ENCODE measurements around the gene OR6C4.

GRCh38 chr12:55554296-55554695 lies 4.9 kb downstream of the OR6C4 start:
- TF ChIP-seq GATA2 (IDR thresholded peaks at IDR 0.05; ENCODE audit: low read depth, low read length) = no peak
- TF ChIP-seq GATA3 (IDR thresholded peaks at IDR 0.05; ENCODE audit: low read depth, low read length) = no peak
